TTC549 (cell line): Measurements from ENCODE around the gene MYBPC3.

Experiments
- FAIRE-seq: peaks from 2 replicates; lab custom pipeline; 2012; peaks lifted over from hg19 to GRCh38; lab: Jason Lieb, UNC

MYBPC3 gene

GRCh38 chr11:47352556-47352955 lies at the start of gene MYBPC3:
MYBPC3 (minus strand) TSS chr11:47352702; CDS start chr11:47352647, 55 bp downstream.
- no peak for FAIRE-seq

GRCh38 chr11:47400768-47401279 lies 48.3 kb upstream of the MYBPC3 start:
- FAIRE-seq = no peak

- FAIRE-seq = no peak
Measured at GRCh38 chr11:47399860-47400767, 47.6 kb upstream of the MYBPC3 start.

- no peak for FAIRE-seq
Measured at GRCh38 chr11:47398551-47398950, 46.0 kb upstream of the MYBPC3 start.

- FAIRE-seq = no peak
Measured at GRCh38 chr11:47398011-47398410, 45.5 kb upstream of the MYBPC3 start.

GRCh38 chr11:47396049-47396320 lies 43.5 kb upstream of the MYBPC3 start:
- FAIRE-seq = no peak

- no peak for FAIRE-seq
Measured at GRCh38 chr11:47395223-47396048, 42.9 kb upstream of the MYBPC3 start.

GRCh38 chr11:47394322-47395222 lies 42.1 kb upstream of the MYBPC3 start:
- no peak for FAIRE-seq

- no peak for FAIRE-seq
Measured at GRCh38 chr11:47394050-47394321, 41.5 kb upstream of the MYBPC3 start.

GRCh38 chr11:47393163-47394049 lies 40.9 kb upstream of the MYBPC3 start:
- no peak for FAIRE-seq

GRCh38 chr11:47392546-47393162 lies 40.2 kb upstream of the MYBPC3 start:
- FAIRE-seq = no peak

- FAIRE-seq = no peak
Measured at GRCh38 chr11:47391711-47392432, 39.4 kb upstream of the MYBPC3 start.

- no peak for FAIRE-seq
Measured at GRCh38 chr11:47391077-47391583, 38.6 kb upstream of the MYBPC3 start.

GRCh38 chr11:47390422-47390760 lies 37.9 kb upstream of the MYBPC3 start:
- FAIRE-seq = no peak

- FAIRE-seq = no peak
Measured at GRCh38 chr11:47389577-47390421, 37.3 kb upstream of the MYBPC3 start.

- no peak for FAIRE-seq
Measured at GRCh38 chr11:47388697-47389576, 36.4 kb upstream of the MYBPC3 start.

GRCh38 chr11:47387944-47388696 lies 35.6 kb upstream of the MYBPC3 start:
- FAIRE-seq = no peak
